Measurements from ENCODE around the gene NCKAP5.
"Not testable (repeated sequence)": the region's sequence is repeated elsewhere in the genome, so short reads cannot be mapped to it uniquely, and the experiment has no call there.

The NCKAP5 gene

GRCh38 chr2:132703396-132703795 lies 864.9 kb downstream of the NCKAP5 start:
- DNase-seq (ENCODE audit: low read depth) = no peak

- no peak for DNase-seq (ENCODE audit: low read depth)
Observed at GRCh38 chr2:132701810-132702209, 866.5 kb downstream of the NCKAP5 start.

GRCh38 chr2:132699802-132700201 lies 868.5 kb downstream of the NCKAP5 start:
- DNase-seq (ENCODE audit: low read depth) = not testable (repeated sequence)

GRCh38 chr2:132698347-132698746 lies 869.9 kb downstream of the NCKAP5 start:
- DNase-seq (ENCODE audit: low read depth) = not testable (repeated sequence)

- DNase-seq (ENCODE audit: low read depth) = no peak
Observed at GRCh38 chr2:132697556-132698205, 870.6 kb downstream of the NCKAP5 start.

- no peak for DNase-seq (ENCODE audit: low read depth)
Observed at GRCh38 chr2:132692816-132693215, 875.4 kb downstream of the NCKAP5 start.

- no peak for DNase-seq (ENCODE audit: low read depth)
Observed at GRCh38 chr2:132691556-132691955, 876.7 kb downstream of the NCKAP5 start.

- no peak for DNase-seq (ENCODE audit: low read depth)
Observed at GRCh38 chr2:132690664-132691303, 877.5 kb downstream of the NCKAP5 start.

- no peak for DNase-seq (ENCODE audit: low read depth)
Observed at GRCh38 chr2:132681766-132682165, 886.5 kb downstream of the NCKAP5 start.

- no peak for DNase-seq (ENCODE audit: low read depth)
Observed at GRCh38 chr2:132680544-132680943, 887.7 kb downstream of the NCKAP5 start.

GRCh38 chr2:132678483-132678882 lies 889.8 kb downstream of the NCKAP5 start:
- no peak for DNase-seq (ENCODE audit: low read depth)

GRCh38 chr2:132677661-132678060 lies 890.6 kb downstream of the NCKAP5 start:
- DNase-seq (ENCODE audit: low read depth) = no peak

- no peak for DNase-seq (ENCODE audit: low read depth)
Observed at GRCh38 chr2:132676999-132677398, 891.3 kb downstream of the NCKAP5 start.

GRCh38 chr2:132671151-132671835 lies 897.0 kb downstream of the NCKAP5 start:
- no peak for DNase-seq (ENCODE audit: low read depth)

- DNase-seq (ENCODE audit: low read depth) = no peak
Observed at GRCh38 chr2:132670496-132671150, 897.6 kb downstream of the NCKAP5 start.

- DNase-seq (ENCODE audit: low read depth) = no peak
Observed at GRCh38 chr2:132669908-132670495, 898.3 kb downstream of the NCKAP5 start, which contains the start of gene LYPD1. Gene LYPD1, minus strand, starts transcription at chr2:132670205. Its CDS starts 273 bp downstream, at chr2:132669932.

- no peak for DNase-seq (ENCODE audit: low read depth)
Observed at GRCh38 chr2:132668987-132669907, 899.0 kb downstream of the NCKAP5 start.

GRCh38 chr2:132668189-132668823 lies 900.0 kb downstream of the NCKAP5 start:
- DNase-seq (ENCODE audit: low read depth) = no peak

GRCh38 chr2:132667706-132668105 lies 900.6 kb downstream of the NCKAP5 start:
- no peak for DNase-seq (ENCODE audit: low read depth)

- no peak for DNase-seq (ENCODE audit: low read depth)
Observed at GRCh38 chr2:132665401-132666140, 902.7 kb downstream of the NCKAP5 start.
